ENCODE measurements around the gene GPX2.

Gene GPX2

DNA sequence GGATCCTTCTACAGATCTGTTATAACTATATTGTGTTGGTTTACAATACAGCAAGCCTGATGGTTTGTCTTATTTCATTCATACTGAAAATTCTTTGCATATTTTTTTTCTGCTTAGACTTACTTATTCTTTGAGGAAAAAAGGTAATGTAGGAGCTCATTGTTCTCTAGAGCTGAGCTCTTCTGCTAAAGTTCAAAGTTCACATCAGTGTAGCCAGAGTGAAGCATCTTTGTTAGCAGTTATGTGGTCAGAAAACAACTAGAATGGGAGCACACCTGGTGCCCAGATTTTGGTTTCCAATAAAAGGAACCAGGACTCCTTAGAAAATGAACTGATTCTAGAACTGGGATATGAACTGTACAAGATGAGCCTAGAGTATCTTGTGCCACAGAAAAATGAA lies 10.3 kb downstream of the GPX2 start:
- H3K4me1 ChIP-seq: peaks cover 38% of the 10 kb centered on the region

DNA sequence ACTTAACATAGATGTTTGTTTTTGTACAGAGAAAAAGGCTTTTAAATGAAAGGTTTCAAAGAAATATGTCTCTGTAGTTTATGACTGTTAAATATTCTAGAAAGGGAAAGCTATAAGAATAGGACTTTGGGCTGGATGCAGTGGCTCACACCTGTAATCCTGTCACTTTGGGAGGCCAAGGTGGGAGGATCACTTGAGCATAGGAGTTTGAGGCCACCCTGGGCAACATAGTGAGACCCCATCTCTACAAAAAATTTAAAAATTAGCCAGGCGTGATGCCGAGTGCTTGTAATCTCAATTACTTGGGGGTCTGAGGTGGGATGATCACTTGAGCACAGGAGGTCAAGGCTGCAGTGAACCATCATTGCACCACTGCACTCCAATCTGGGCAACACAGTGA lies 11.4 kb downstream of the GPX2 start:
- Histone ChIP-seq H3K4me3 (no peak overlapping the region), H3K27me3 (no peaks in the 10 kb centered on the region), H3K4me1 (peaks cover 31% of the 10 kb centered on the region), H3K9ac (no peak overlapping the region), H3K4me2 (no peak overlapping the region), H3K9me3 (no peaks in the 10 kb centered on the region), H4K20me1 (peaks cover 35% of the 10 kb centered on the region; the same call in 1 of the 2 replicates), H3K36me3 (peaks cover 85% of the 10 kb centered on the region), H3K27ac (no peak overlapping the region)
- TF ChIP-seq Cebpa-rat (IDR thresholded peaks at IDR 0.05): no peak

More for the DNA sequence above, 10.3 kb downstream of the GPX2 start:
- Histone ChIP-seq H3K4me3 (no peak overlapping the region), H3K27me3 (no peaks in the 10 kb centered on the region), H3K36me3 (peaks cover 82% of the 10 kb centered on the region), H4K20me1 (peaks cover 36% of the 10 kb centered on the region; the same call in 1 of the 2 replicates), H3K4me2 (no peak overlapping the region), H3K27ac (no peak overlapping the region), H3K9me3 (no peaks in the 10 kb centered on the region), H3K9ac (no peak overlapping the region)
- no peak for TF ChIP-seq Cebpa-rat (IDR thresholded peaks at IDR 0.05)

DNA sequence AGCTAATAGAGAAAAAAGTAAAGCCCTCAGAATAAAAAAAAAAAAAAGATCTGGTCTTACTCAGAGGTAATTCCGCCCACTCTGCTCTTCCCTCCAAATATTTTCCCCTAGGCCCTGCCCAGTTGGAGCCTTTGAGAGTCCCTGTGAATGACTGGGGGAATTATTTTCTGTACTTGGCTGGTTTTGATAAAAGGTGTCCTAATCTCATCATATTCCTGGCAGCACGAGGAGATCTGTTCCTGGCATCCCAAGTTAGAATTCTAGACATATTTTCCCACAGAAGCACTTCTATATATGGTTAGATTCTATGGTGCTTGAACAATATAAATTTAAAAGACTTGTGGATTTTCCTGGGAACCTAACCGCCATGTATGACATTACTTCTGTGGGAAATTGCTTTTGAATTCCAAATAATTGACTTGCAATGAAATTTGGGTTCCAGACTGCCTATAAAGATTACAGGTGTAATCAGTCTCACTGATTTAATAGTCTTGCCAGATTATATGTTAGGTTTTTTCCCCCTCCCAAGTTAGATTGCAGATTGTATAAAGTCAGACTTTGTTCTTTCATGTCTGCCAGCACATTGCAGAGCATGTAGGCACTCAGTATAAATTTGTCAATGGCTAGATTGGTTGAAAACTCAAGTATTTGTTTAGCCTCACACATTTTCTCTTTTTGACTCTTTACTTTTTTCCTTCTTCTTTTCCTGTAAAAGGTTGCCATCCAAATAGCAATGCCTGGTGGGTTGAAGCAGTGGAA lies 12.3 kb downstream of the GPX2 start:
- peaks cover 34% of the 10 kb centered on the region; the same call in 1 of the 2 replicates for H4K20me1 ChIP-seq
- H3K4me2 ChIP-seq: no peak overlapping the region
- no peak overlapping the region for H3K4me3 ChIP-seq
- H3K27ac ChIP-seq: no peak overlapping the region
- peaks cover 88% of the 10 kb centered on the region for H3K36me3 ChIP-seq
- no peak overlapping the region for H3K9ac ChIP-seq
- TF ChIP-seq Cebpa-rat (IDR thresholded peaks at IDR 0.05): no peak
- peaks cover 27% of the 10 kb centered on the region for H3K4me1 ChIP-seq
- H3K9me3 ChIP-seq: no peaks in the 10 kb centered on the region
- H3K27me3 ChIP-seq: no peaks in the 10 kb centered on the region

DNA sequence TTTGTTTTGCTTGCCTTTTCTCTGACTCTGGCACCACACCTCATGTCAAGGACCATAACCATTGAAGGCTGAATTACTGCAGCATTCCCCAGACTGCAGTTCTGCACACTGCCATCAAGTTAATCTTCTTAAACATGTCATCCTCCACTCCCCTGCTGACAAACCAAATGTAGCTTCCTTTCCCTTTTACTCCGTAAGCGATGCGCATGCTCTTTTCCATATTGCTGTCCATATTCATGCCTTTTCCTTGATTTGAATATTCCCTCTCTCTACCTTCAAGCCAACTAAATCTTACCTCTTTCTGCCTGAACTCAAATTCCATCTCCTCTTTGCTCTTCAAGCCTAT lies 13.6 kb downstream of the GPX2 start:
- Histone ChIP-seq H3K36me3 (peaks cover 94% of the 10 kb centered on the region), H3K4me1 (peaks cover 18% of the 10 kb centered on the region), H3K27ac (peak overlapping the region; percentile 47), H3K9ac (peak overlapping the region; percentile 40), H4K20me1 (peaks cover 43% of the 10 kb centered on the region; the same call in 1 of the 2 replicates), H3K27me3 (no peaks in the 10 kb centered on the region), H3K4me3 (no peak overlapping the region), H3K4me2 (peak overlapping the region; percentile 70), H3K9me3 (no peaks in the 10 kb centered on the region)
- no peak for TF ChIP-seq Cebpa-rat (IDR thresholded peaks at IDR 0.05)

DNA sequence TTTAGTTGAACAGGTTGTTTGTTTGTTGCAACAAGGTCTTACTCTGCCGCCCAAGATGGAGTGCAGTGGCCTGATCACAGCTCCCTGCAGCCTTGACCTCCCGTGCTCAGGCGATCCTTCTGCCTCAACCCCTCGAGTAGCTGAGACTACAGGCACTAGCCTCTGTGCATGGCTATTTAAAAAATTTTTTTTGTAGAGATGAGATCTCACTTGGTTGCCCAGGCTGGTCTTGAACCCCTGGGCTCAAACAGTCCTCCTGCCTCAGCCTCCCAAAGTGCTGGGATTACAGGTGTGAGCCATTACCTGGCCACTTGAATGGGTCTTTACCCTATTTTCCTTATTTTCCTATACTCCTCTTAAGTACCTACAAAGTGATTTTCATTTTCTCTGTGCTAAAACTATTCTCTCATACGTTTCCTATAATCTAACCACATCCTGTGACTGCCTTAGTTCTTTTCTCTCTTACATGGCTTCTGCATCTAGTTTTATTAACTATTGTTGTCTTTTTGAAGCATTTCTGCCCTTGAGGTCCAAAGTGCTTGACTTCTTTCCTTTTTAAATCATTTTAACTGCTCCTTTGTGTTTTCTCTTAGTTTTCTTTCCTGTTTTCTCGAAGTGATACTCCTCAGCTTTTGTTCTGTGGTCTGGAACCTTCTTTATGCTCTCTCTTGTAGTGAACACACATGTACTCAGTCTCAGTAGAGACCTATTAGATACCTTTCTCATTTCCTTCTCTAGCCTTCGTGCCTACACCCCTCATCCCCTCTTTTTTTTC lies 14.1 kb downstream of the GPX2 start:
- peaks cover 48% of the 10 kb centered on the region; the same call in 1 of the 2 replicates for H4K20me1 ChIP-seq
- H3K9me3 ChIP-seq: no peaks in the 10 kb centered on the region
- TF ChIP-seq Cebpa-rat (IDR thresholded peaks at IDR 0.05): no peak
- H3K27ac ChIP-seq: peak overlapping the region; percentile 47
- no peaks in the 10 kb centered on the region for H3K27me3 ChIP-seq
- H3K4me1 ChIP-seq: peaks cover 16% of the 10 kb centered on the region
- H3K36me3 ChIP-seq: peaks cover 91% of the 10 kb centered on the region
- H3K4me3 ChIP-seq: no peak overlapping the region
- peak overlapping the region; percentile 70 for H3K4me2 ChIP-seq
- H3K9ac ChIP-seq: peak overlapping the region; percentile 40

DNA sequence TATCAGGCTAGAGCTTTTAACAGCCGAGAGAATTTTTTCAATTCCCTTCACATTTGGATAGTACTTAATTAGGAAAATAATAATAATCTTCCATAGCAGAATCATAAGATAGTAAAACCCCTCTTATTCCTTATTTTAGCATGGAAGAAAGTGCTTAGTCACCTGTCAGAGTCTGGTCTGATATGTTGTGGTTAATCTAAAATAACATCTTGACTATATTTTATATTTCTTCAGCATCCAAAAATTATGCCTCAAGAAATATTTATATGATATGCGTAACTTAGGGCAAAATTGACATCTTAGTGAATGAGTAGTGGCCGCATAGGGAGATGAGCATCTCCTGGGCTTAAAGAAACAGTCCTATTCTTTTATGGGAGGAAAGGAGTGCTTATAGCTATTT lies 15.5 kb downstream of the GPX2 start:
- Histone ChIP-seq H3K27me3 (no peaks in the 10 kb centered on the region), H3K4me3 (no peak overlapping the region), H3K36me3 (peaks cover 77% of the 10 kb centered on the region), H3K9me3 (no peaks in the 10 kb centered on the region), H3K4me2 (no peak overlapping the region), H3K27ac (no peak overlapping the region), H3K9ac (no peak overlapping the region), H3K4me1 (peaks cover 16% of the 10 kb centered on the region), H4K20me1 (peaks cover 53% of the 10 kb centered on the region; the same call in 1 of the 2 replicates)
- TF ChIP-seq Cebpa-rat (IDR thresholded peaks at IDR 0.05): no peak

DNA sequence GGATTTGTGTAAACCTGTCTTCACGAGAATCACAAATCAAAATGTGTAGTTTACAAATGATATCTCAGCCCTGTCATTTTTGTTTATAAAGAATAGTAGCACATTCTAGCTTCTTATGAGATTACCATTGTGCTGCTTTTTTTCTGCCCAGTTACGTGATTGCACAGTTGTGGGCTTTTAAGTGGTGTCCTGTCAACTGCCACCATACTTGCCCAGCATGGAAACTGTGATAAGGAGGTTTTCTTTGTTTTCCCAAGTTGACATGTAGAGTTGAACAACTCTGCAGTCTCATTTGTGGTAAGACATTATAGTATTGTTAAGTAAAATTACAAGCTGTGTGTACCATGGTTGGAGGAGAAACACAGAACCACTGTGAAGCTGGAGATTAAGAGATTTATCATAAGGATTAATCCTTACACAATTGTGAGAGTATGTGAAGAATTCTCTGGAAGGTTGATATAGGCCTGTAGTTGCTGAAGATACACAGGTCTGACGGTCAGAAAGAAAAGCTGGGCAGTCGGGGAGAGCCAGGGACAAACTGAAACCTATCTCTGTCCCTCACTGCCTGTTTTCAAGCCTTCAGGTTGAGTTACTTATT lies 16.0 kb downstream of the GPX2 start:
- no peak overlapping the region for H3K4me3 ChIP-seq
- H3K9me3 ChIP-seq: no peaks in the 10 kb centered on the region
- no peak overlapping the region for H3K9ac ChIP-seq
- TF ChIP-seq Cebpa-rat (IDR thresholded peaks at IDR 0.05): no peak
- no peak overlapping the region for H3K4me2 ChIP-seq
- H3K27me3 ChIP-seq: no peaks in the 10 kb centered on the region
- H3K27ac ChIP-seq: no peak overlapping the region
- H3K36me3 ChIP-seq: peaks cover 77% of the 10 kb centered on the region
- H4K20me1 ChIP-seq: peaks cover 54% of the 10 kb centered on the region; the same call in 1 of the 2 replicates
- peaks cover 16% of the 10 kb centered on the region for H3K4me1 ChIP-seq

DNA sequence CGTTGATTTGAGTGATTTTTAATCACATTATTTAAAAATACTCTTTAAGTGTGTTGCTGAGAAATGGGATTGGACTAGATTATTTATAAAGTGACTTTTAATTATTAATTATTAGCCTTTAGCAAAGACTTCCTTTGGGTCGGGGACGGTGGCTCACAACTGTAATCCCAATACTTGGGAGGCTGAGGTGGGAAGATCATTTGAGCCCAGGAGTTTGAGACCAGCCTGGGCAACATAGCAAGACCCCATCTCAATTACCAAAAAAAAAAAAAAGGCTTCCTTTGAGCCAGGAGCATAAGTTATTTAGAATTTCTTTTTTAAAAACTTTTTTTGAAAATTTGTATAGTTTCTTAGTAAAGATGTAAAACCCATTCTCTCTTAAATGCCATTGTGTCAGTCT lies 19.5 kb downstream of the GPX2 start:
- no peak overlapping the region for H3K27ac ChIP-seq
- H3K4me3 ChIP-seq: no peak overlapping the region
- peaks cover 52% of the 10 kb centered on the region for H3K36me3 ChIP-seq
- H3K9ac ChIP-seq: no peak overlapping the region
- no peak overlapping the region for H3K4me2 ChIP-seq
- no peaks in the 10 kb centered on the region for H3K9me3 ChIP-seq
- TF ChIP-seq Cebpa-rat (IDR thresholded peaks at IDR 0.05): no peak
- peaks cover 78% of the 10 kb centered on the region for H4K20me1 ChIP-seq
- no peaks in the 10 kb centered on the region for H3K27me3 ChIP-seq
- peaks cover 4% of the 10 kb centered on the region for H3K4me1 ChIP-seq

DNA sequence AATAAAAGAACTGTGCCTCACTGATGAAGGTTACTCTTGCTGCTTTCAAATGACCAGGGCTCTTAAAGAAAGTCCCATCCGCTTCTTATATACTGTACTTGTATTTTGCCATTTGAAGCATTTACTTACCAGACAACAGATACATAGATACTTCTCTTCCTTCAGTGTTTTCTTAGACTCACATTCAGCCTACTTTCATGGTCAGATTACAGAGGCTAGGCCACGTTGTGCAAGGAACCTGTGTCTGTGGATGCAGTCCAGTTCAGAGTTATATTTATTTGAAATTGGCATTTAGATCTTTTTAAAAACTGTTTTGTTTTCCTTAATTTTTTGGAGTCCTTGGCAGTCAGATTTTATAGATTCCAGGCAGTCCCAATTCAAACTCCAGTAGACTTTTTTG lies 22.1 kb downstream of the GPX2 start:
- Histone ChIP-seq H3K27ac (no peak overlapping the region), H3K4me1 (peaks cover 7% of the 10 kb centered on the region), H4K20me1 (peaks cover 78% of the 10 kb centered on the region), H3K4me2 (no peak overlapping the region), H3K9me3 (no peaks in the 10 kb centered on the region; the same call in 1 of the 2 replicates), H3K4me3 (no peak overlapping the region), H3K27me3 (no peaks in the 10 kb centered on the region), H3K9ac (no peak overlapping the region), H3K36me3 (peaks cover 42% of the 10 kb centered on the region)
- TF ChIP-seq Cebpa-rat (IDR thresholded peaks at IDR 0.05): no peak

DNA sequence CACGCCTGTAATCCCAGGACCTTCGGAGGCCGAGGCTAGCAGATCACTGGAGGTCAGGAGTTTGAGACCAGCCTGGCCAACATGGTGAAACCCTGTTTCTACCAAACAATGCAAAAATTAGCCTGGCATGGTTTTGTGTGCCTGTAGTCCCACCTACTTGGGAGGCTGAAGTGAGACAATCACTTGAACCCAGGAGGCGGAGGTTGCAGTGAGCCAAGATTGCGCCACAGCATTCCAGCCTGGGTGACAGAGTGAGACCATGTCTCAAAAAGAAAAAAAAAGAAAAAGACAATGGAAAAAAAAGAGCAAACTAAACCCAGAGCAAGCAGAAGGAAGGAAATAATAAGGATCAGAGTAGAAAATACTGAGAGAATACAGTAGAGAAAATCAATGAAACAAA lies 22.9 kb downstream of the GPX2 start:
- Histone ChIP-seq H3K27ac (no peak overlapping the region), H3K9ac (no peak overlapping the region), H3K4me1 (peaks cover 13% of the 10 kb centered on the region), H3K27me3 (no peaks in the 10 kb centered on the region), H3K9me3 (no peaks in the 10 kb centered on the region; the same call in 1 of the 2 replicates), H4K20me1 (peaks cover 81% of the 10 kb centered on the region), H3K4me3 (no peak overlapping the region), H3K4me2 (no peak overlapping the region), H3K36me3 (peaks cover 34% of the 10 kb centered on the region)
- TF ChIP-seq Cebpa-rat (IDR thresholded peaks at IDR 0.05): no peak
